Measurements from ENCODE around the gene SERTAD4. TPM values are rescaled to one million over a fixed set of nuclear protein-coding genes. Genes with fewer than 3 reads are reported as not detected.
A peak's percentile ranks its signal among the peaks of the same experiment; 100 is the strongest.
"Not testable (repeated sequence)": the region's sequence is repeated elsewhere in the genome, so short reads cannot be mapped to it uniquely, and the experiment has no call there.

SERTAD4 gene
- total RNA-seq (not detected), total RNA-seq (0 to 0.14 (median 0) reads per million in 172 experiments)
- not detected for polyA plus RNA-seq (2013, experiment 1 of 2)
- 0.19 TPM for polyA plus RNA-seq (2013, experiment 2 of 2)

GRCh38 chr1:210232511-210233215 is at the start of gene SERTAD4:
TSS of gene SERTAD4 (plus strand) at chr1:210232796. CDS start at chr1:210237961, 5,165 bp downstream.
- CTCF ChIA-PET = no interaction called here
- no peak for ATAC-seq (ENCODE audit: poor library complexity)

GRCh38 chr1:210185063-210185462 is 47.5 kb upstream of the SERTAD4 start:
- CTCF ChIA-PET = no interaction called here
- POLR2A ChIA-PET = no interaction called here
- H3K27ac Mint-ChIP-seq = no peak overlapping the region
- no peaks in the 10 kb centered on the region for H3K9me3 Mint-ChIP-seq
- H3K4me1 ChIP-seq (ENCODE audit: insufficient read depth, low read length) = no peaks in the 10 kb centered on the region
- DNase-seq = no peak
- no peaks in the 10 kb centered on the region for H3K9me3 ChIP-seq (ENCODE audit: control insufficient read depth in 1 of 2, insufficient read depth in 1 of 2, low read length in 2 of 2)
- intact Hi-C loops (cut with DNase I, micrococcal nuclease) = no loop called here
- no peak for TF ChIP-seq CTCF (IDR thresholded peaks at IDR 0.05)
- H3K4me3 ChIP-seq (ENCODE audit: low read length) = no peak overlapping the region
- no peaks in the 10 kb centered on the region for H3K27me3 ChIP-seq (ENCODE audit: control insufficient read depth in 1 of 2, insufficient read depth in 2 of 2, low read length in 2 of 2)
- no peak overlapping the region for H3K4me3 Mint-ChIP-seq
- no peaks in the 10 kb centered on the region for H3K36me3 Mint-ChIP-seq (ENCODE audit: low read depth)
- H3K36me3 ChIP-seq (ENCODE audit: insufficient read depth, low read length) = no peaks in the 10 kb centered on the region
- ATAC-seq (ENCODE audit: poor library complexity) = no peak
- H3K27ac ChIP-seq (ENCODE audit: low read depth in 1 of 2, low read length in 2 of 2) = no peak overlapping the region
- H3K4me1 Mint-ChIP-seq (ENCODE audit: low read depth) = no peaks in the 10 kb centered on the region
- H3K27me3 Mint-ChIP-seq = peaks cover 13% of the 10 kb centered on the region

More at GRCh38 chr1:210232511-210233215, at the start of gene SERTAD4:
- Histone ChIP-seq H3K27me3 (ENCODE audit: control insufficient read depth in 1 of 2, insufficient read depth in 2 of 2, low read length in 2 of 2) (peaks cover 44 to 71% of the 10 kb centered on the region in 2 experiments), H3K36me3 (ENCODE audit: insufficient read depth, low read length) (no peaks in the 10 kb centered on the region), H3K27ac (ENCODE audit: low read depth in 1 of 2, low read length in 2 of 2) (no peak within 1 kb of the TSS), H3K9me3 (ENCODE audit: control insufficient read depth in 1 of 2, insufficient read depth in 1 of 2, low read length in 2 of 2) (peaks cover 0 to 10% of the 10 kb centered on the region in 2 experiments), H3K4me3 (ENCODE audit: low read length) (no peak within 1 kb of the TSS), H3K4me1 (ENCODE audit: insufficient read depth, low read length) (peaks cover 16% of the 10 kb centered on the region)
- intact Hi-C loops (cut with DNase I, micrococcal nuclease) = loop anchor here in 1 of 2 experiments (10.0 kb wide), 1 partner anchor 692 kb away; no protein-coding TSS in a partner anchor
- POLR2A ChIA-PET = no interaction called here
- H3K9me3 Mint-ChIP-seq = no peaks in the 10 kb centered on the region
- peaks cover 58% of the 10 kb centered on the region for H3K27me3 Mint-ChIP-seq
- H3K4me1 Mint-ChIP-seq (ENCODE audit: low read depth) = peaks cover 13% of the 10 kb centered on the region
- no peak for TF ChIP-seq CTCF (IDR thresholded peaks at IDR 0.05)
- H3K36me3 Mint-ChIP-seq (ENCODE audit: low read depth) = no peaks in the 10 kb centered on the region
- no peak for DNase-seq
- no peak within 1 kb of the TSS for H3K27ac Mint-ChIP-seq
- peak within 1 kb of the TSS; percentile 58 for H3K4me3 Mint-ChIP-seq

- ATAC-seq (ENCODE audit: poor library complexity); H3K4me3 Mint-ChIP-seq; CTCF ChIA-PET; H3K9me3 Mint-ChIP-seq; DNase-seq; H3K36me3 ChIP-seq (ENCODE audit: insufficient read depth, low read length); H3K4me3 ChIP-seq (ENCODE audit: low read length); intact Hi-C loops (cut with DNase I, micrococcal nuclease); H3K27ac ChIP-seq (ENCODE audit: low read depth in 1 of 2, low read length in 2 of 2); H3K4me1 Mint-ChIP-seq (ENCODE audit: low read depth); H3K27me3 ChIP-seq (ENCODE audit: control insufficient read depth in 1 of 2, insufficient read depth in 2 of 2, low read length in 2 of 2); H3K4me1 ChIP-seq (ENCODE audit: insufficient read depth, low read length); H3K27me3 Mint-ChIP-seq; H3K27ac Mint-ChIP-seq; H3K36me3 Mint-ChIP-seq (ENCODE audit: low read depth); POLR2A ChIA-PET; H3K9me3 ChIP-seq (ENCODE audit: control insufficient read depth in 1 of 2, insufficient read depth in 1 of 2, low read length in 2 of 2): not testable (repeated sequence)
Observed at GRCh38 chr1:210187849-210188606, 44.6 kb upstream of the SERTAD4 start.

Data from CD4-positive, alpha-beta T cell (primary cell).